Lung (tissue), 13 donors: Measurements from ENCODE around the gene CASP9. TPM values are rescaled to one million over a fixed set of nuclear protein-coding genes. Genes with fewer than 3 reads are reported as not detected.

ENCODE experiments used
- ATAC-seq: fragments of 200-7000 bp; cut with Tn5 transposase; one replicate; pipeline ENCODE4 v1.9.1; 2020; ENCODE audit warnings: moderate number of reproducible peaks; ENCODE audit not compliant: insufficient read depth, low FRiP score
- DNase-seq, 3 donors: peaks; one replicate each; pipeline ENCODE4 v3.0.0-alpha.2; 2013 to 2017
- H3K27ac ChIP-seq, 2 donors: one replicate each; pipeline ENCODE4 v1.5.1; 2013; ENCODE audit warnings: mild to moderate bottlenecking in 2 of 2, moderate library complexity in 2 of 2, control low read depth in 1 of 2, inconsistent platforms in 1 of 2, low read depth in 1 of 2, low read length in 1 of 2
- H3K27me3 ChIP-seq, 3 donors: one replicate each; pipeline ENCODE4 v1.5.1; 2013; ENCODE audit warnings: low read length in 2 of 3; ENCODE audit not compliant: control insufficient read depth in 3 of 3, insufficient read depth in 3 of 3
- H3K36me3 ChIP-seq, 4 donors: one replicate each; pipeline ENCODE4 v1.5.1; 2013; ENCODE audit warnings: low read length in 4 of 4, mild to moderate bottlenecking in 1 of 4, moderate library complexity in 1 of 4; ENCODE audit not compliant: control insufficient read depth in 4 of 4, insufficient read depth in 4 of 4
- H3K4me1 ChIP-seq, 5 donors: one replicate each; pipeline ENCODE4 v1.5.1; 2013; ENCODE audit warnings: low read length in 5 of 5, mild to moderate bottlenecking in 2 of 5, moderate library complexity in 1 of 5; ENCODE audit not compliant: control insufficient read depth in 5 of 5, insufficient read depth in 5 of 5
- H3K4me3 ChIP-seq: one replicate; pipeline ENCODE4 v1.5.1; 2013; ENCODE audit warnings: mild to moderate bottlenecking, control low read depth, moderate library complexity
- H3K9ac ChIP-seq, 2 donors: one replicate each; pipeline ENCODE4 v1.5.1; 2013; ENCODE audit warnings: low read length in 2 of 2, control low read depth in 1 of 2; ENCODE audit not compliant: insufficient read depth in 1 of 2
- H3K9me3 ChIP-seq, 4 donors: one replicate each; pipeline ENCODE4 v1.5.1; 2013; ENCODE audit warnings: low read length in 3 of 4, mild to moderate bottlenecking in 1 of 4, moderate library complexity in 1 of 4; ENCODE audit not compliant: control insufficient read depth in 4 of 4, insufficient read depth in 3 of 4
- WGBS, 2 donors: extraction: QIAGEN DNeasy Blood & Tissue Kit; methylation state at CpG; one replicate each; pipeline ENCODE4 v1.1.7; 2013; 5-methylcytosine and 5-hydroxymethylcytosine counted together
- polyA plus RNA-seq, 2 donors: library from polyadenylated mRNA; stranded (reverse); fragments of 200-250 nt; gene quantifications; one replicate each; pipeline ENCODE4 v1.2.1, GENCODE V29; 2013
- small RNA-seq: library from RNA; depleted of rRNA; stranded (forward); fragments of <200 nt; gene quantifications from one replicate; pipeline ENCODE3, GENCODE V24; 2014; ENCODE audit warnings: low replicate concordance
- total RNA-seq, 2 donors: library from RNA; depleted of rRNA in 1 of 2; stranded (reverse); fragments of >200 nt in 1 of 2; gene quantifications; one replicate each; pipeline ENCODE4 v1.2.1, GENCODE V29; 2014 to 2021
- TF ChIP-seq, protein P1 (sequence below): IDR thresholded peaks from 2 replicates; pipeline ENCODE4 v1.5.1; 2012; ENCODE audit warnings: mild to moderate bottlenecking; ENCODE audit errors: control extremely low read depth, extremely low read depth
- donor health status: control.
- donor health status: control.
- donor health status: Bipolar disorder and iron deficiency.
- donor health status: healthy.
- donor health status: DM: yes; HTN: yes; CAD: no.

CASP9 gene
- total and polyA plus RNA-seq, 4 donors, result 13.3 to 16.6 (median 13.8) TPM

- H3K9me3 ChIP-seq, result no peaks in the 10 kb centered on the region
- no peak for ATAC-seq
- H3K4me1 ChIP-seq, result peaks cover 0 to 10% (median 0%) of the 10 kb centered on the region in 5 donors
- H3K4me3 ChIP-seq, result no peak overlapping the region
- H3K9ac ChIP-seq, result no peak overlapping the region
- H3K27me3 ChIP-seq, result peaks cover 0 to 6% (median 0%) of the 10 kb centered on the region in 3 donors
- no peak for DNase-seq
- 86 to 91% methylated on average over 5 of the region's 5 CpGs for WGBS, 2 donors
- H3K36me3 ChIP-seq, result no peaks in the 10 kb centered on the region
- no peak overlapping the region for H3K27ac ChIP-seq
- TF ChIP-seq, protein P1, sequence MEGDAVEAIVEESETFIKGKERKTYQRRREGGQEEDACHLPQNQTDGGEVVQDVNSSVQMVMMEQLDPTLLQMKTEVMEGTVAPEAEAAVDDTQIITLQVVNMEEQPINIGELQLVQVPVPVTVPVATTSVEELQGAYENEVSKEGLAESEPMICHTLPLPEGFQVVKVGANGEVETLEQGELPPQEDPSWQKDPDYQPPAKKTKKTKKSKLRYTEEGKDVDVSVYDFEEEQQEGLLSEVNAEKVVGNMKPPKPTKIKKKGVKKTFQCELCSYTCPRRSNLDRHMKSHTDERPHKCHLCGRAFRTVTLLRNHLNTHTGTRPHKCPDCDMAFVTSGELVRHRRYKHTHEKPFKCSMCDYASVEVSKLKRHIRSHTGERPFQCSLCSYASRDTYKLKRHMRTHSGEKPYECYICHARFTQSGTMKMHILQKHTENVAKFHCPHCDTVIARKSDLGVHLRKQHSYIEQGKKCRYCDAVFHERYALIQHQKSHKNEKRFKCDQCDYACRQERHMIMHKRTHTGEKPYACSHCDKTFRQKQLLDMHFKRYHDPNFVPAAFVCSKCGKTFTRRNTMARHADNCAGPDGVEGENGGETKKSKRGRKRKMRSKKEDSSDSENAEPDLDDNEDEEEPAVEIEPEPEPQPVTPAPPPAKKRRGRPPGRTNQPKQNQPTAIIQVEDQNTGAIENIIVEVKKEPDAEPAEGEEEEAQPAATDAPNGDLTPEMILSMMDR, result no peak
Measured at GRCh38 chr1:15442759-15443158, 81.3 kb downstream of the CASP9 start.

DNA sequence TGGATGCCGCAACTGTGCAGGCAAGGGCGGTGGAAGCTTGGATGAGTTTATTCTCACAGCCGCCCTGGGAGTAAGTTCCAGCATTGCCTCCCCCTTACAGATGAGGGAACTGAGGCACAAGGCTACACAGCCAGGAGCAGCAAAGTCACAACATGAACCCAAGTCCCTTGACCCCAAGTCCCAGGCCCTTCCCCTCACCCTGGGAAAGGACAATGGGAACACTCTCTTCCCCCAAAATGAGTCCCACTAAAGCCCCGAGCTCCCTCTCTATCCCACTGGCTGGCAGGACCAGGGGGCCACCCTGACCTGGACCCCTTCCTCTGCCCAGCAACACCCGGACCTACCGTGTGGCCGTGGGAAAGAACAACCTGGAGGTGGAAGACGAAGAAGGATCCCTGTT lies 81.9 kb downstream of the CASP9 start:
- H3K27ac ChIP-seq, result no peak overlapping the region
- peaks cover 0 to 10% (median 0%) of the 10 kb centered on the region in 5 donors for H3K4me1 ChIP-seq
- no peaks in the 10 kb centered on the region for H3K36me3 ChIP-seq
- H3K9me3 ChIP-seq, result no peaks in the 10 kb centered on the region
- no peak overlapping the region for H3K9ac ChIP-seq
- no peak for DNase-seq
- 93 to 94% methylated on average over 8 of the region's 8 CpGs for WGBS, 2 donors
- TF ChIP-seq, protein P1, result no peak
- H3K4me3 ChIP-seq, result no peak overlapping the region
- H3K27me3 ChIP-seq, result peaks cover 0 to 2% (median 0%) of the 10 kb centered on the region in 3 donors
- ATAC-seq, result no peak

Small RNAs within 50 kb of the gene (small RNA-seq; reads per million reads assigned to genes)
- 0.06 reads per million for gene SCARNA21B

Other genes starting within 250 kb of the CASP9 start
- gene EFHD2, start 114.3 kb downstream of the CASP9 start, total RNA-seq, result 100 to 1,000 TPM in 1 of 2 donors, 10 to 100 TPM in 1; 28.2 to 107 TPM
- gene EFHD2, start 114.3 kb downstream of the CASP9 start, polyA plus RNA-seq, result 100 to 1,000 TPM in 1 of 2 donors, 10 to 100 TPM in 1; 73.6 to 175 TPM
- gene CTRC, start 85.8 kb downstream of the CASP9 start, total RNA-seq, result 1 to 10 TPM in 1 of 2 donors, not detected in 1; 4.6 TPM
- under 1 TPM; 0.48 to 0.81 TPM for gene CTRC, start 85.8 kb downstream of the CASP9 start, polyA plus RNA-seq
- gene CELA2A, start 67.5 kb downstream of the CASP9 start, total RNA-seq, result 1 to 10 TPM in 1 of 2 donors, not detected in 1; 1.5 TPM
- under 1 TPM; 0.11 to 0.20 TPM for gene CELA2A, start 67.5 kb downstream of the CASP9 start, polyA plus RNA-seq
- gene CELA2B, start 48.1 kb downstream of the CASP9 start, total RNA-seq, result 1 to 10 TPM in 1 of 2 donors, under 1 TPM in 1; 0.63 to 1.3 TPM
- not detected for gene CELA2B, start 48.1 kb downstream of the CASP9 start, polyA plus RNA-seq
- 10 to 100 TPM; 19.0 to 28.8 TPM for gene DNAJC16, start 2.6 kb upstream of the CASP9 start, total RNA-seq
- gene DNAJC16, start 2.6 kb upstream of the CASP9 start, polyA plus RNA-seq, result 1 to 10 TPM; 4.8 to 6.5 TPM
- under 1 TPM; 0.23 to 0.40 TPM for gene AGMAT, start 60.8 kb upstream of the CASP9 start, total RNA-seq
- under 1 TPM; 0.08 to 0.46 TPM for gene AGMAT, start 60.8 kb upstream of the CASP9 start, polyA plus RNA-seq
- gene DDI2, start 93.2 kb upstream of the CASP9 start, total RNA-seq, result 10 to 100 TPM; 39.5 to 94.3 TPM
- gene DDI2, start 93.2 kb upstream of the CASP9 start, polyA plus RNA-seq, result 1 to 10 TPM; 7.2 to 8.8 TPM
- gene PLEKHM2, start 160.1 kb upstream of the CASP9 start, total RNA-seq, result 10 to 100 TPM; 32.5 to 79.2 TPM
- 10 to 100 TPM; 49.3 to 76.9 TPM for gene PLEKHM2, start 160.1 kb upstream of the CASP9 start, polyA plus RNA-seq
- gene SLC25A34, start 212.0 kb upstream of the CASP9 start, total RNA-seq, result 1 to 10 TPM; 1.6 to 4.2 TPM
- 1 to 10 TPM; 1.7 to 2.7 TPM for gene SLC25A34, start 212.0 kb upstream of the CASP9 start, polyA plus RNA-seq
- gene TMEM82, start 218.3 kb upstream of the CASP9 start, total RNA-seq, result not detected
- gene TMEM82, start 218.3 kb upstream of the CASP9 start, polyA plus RNA-seq, result not detected
- gene FBLIM1, start 234.6 kb upstream of the CASP9 start, total RNA-seq, result 10 to 100 TPM; 37.4 to 55.0 TPM
- gene FBLIM1, start 234.6 kb upstream of the CASP9 start, polyA plus RNA-seq, result 10 to 100 TPM; 15.8 to 26.2 TPM